Embryonic facial prominence (tissue), 1 donor: ENCODE results near the gene SEMA3D.

ENCODE experiments used
- DNase-seq: peaks from one replicate; pipeline ENCODE4 v3.0.0-alpha.2; 2016; ENCODE audit errors: extremely low spot score

SEMA3D gene

GRCh38 chr7:85031475-85031874, 155.4 kb downstream of the SEMA3D start:
- DNase-seq = no peak

GRCh38 chr7:85030893-85031292, 156.0 kb downstream of the SEMA3D start:
- DNase-seq = peak; percentile 77

GRCh38 chr7:85025312-85025756, 161.5 kb downstream of the SEMA3D start:
- no peak for DNase-seq

- DNase-seq = no peak
These were observed 162.9 kb downstream of the SEMA3D start for GRCh38 chr7:85023916-85024315.

- peak; percentile 63 for DNase-seq
These were observed 163.7 kb downstream of the SEMA3D start for GRCh38 chr7:85023066-85023712.

- DNase-seq = no peak
These were observed 164.7 kb downstream of the SEMA3D start for GRCh38 chr7:85022064-85022697.

- DNase-seq = peak; percentile 37
These were observed 165.7 kb downstream of the SEMA3D start for GRCh38 chr7:85021101-85021704.

- DNase-seq = no peak
These were observed 167.1 kb downstream of the SEMA3D start for GRCh38 chr7:85019778-85020177.

- no peak for DNase-seq
These were observed 167.7 kb downstream of the SEMA3D start for GRCh38 chr7:85019176-85019575.

- no peak for DNase-seq
These were observed 168.4 kb downstream of the SEMA3D start for GRCh38 chr7:85018498-85018897.

- DNase-seq = no peak
These were observed 170.6 kb downstream of the SEMA3D start for GRCh38 chr7:85016286-85016685.

GRCh38 chr7:85014936-85015660, 171.8 kb downstream of the SEMA3D start:
- DNase-seq = no peak

GRCh38 chr7:85011127-85011526, 175.7 kb downstream of the SEMA3D start:
- no peak for DNase-seq

- DNase-seq = no peak
These were observed 176.6 kb downstream of the SEMA3D start for GRCh38 chr7:85010306-85010705.

GRCh38 chr7:85006754-85007153, 180.1 kb downstream of the SEMA3D start:
- DNase-seq = no peak

GRCh38 chr7:85004402-85004801, 182.5 kb downstream of the SEMA3D start:
- no peak for DNase-seq

GRCh38 chr7:85001495-85002345, 185.1 kb downstream of the SEMA3D start:
- no peak for DNase-seq

- DNase-seq = peak; percentile 37
These were observed 186.0 kb downstream of the SEMA3D start for GRCh38 chr7:85000735-85001350.

GRCh38 chr7:84999450-84999849, 187.4 kb downstream of the SEMA3D start:
- DNase-seq = no peak

GRCh38 chr7:84998665-84999064, 188.2 kb downstream of the SEMA3D start:
- DNase-seq = no peak

- DNase-seq = no peak
These were observed 189.2 kb downstream of the SEMA3D start for GRCh38 chr7:84997626-84998025.
